Psoas muscle (tissue), 8 donors: ENCODE results near the gene DTNB. TPM values are rescaled to one million over a fixed set of nuclear protein-coding genes. Genes with fewer than 3 reads are reported as not detected.

Source experiments
- ATAC-seq, 4 donors: fragments of 200-7000 bp; cut with Tn5 transposase; one replicate each; pipeline ENCODE4 v1.9.1; 2020; ENCODE audit warnings: moderate library complexity in 3 of 4, mild to moderate bottlenecking in 2 of 4
- DNase-seq, 2 donors: peaks; one replicate each; pipeline ENCODE4 v3.0.0-alpha.2; 2020
- H3K27ac ChIP-seq: fragments of 200-600 bp; one replicate; pipeline ENCODE4 v1.8.0; 2022
- H3K27me3 ChIP-seq, 3 donors: fragments of 200-600 bp in 1 of 3; one replicate each; pipeline versions ENCODE4 v1.6.1 to v1.8.0; 2013 to 2022; ENCODE audit warnings: low read length in 2 of 3, mild to moderate bottlenecking in 2 of 3, moderate library complexity in 1 of 3; ENCODE audit not compliant: insufficient read depth in 3 of 3
- H3K36me3 ChIP-seq, 2 donors: fragments of 200-600 bp in 1 of 2; one replicate each; pipeline versions ENCODE4 v1.6.1 to v1.8.0; 2013 to 2022; ENCODE audit warnings: low read depth in 1 of 2, mild to moderate bottlenecking in 1 of 2, moderate library complexity in 1 of 2; ENCODE audit not compliant: insufficient read depth in 1 of 2
- H3K4me1 ChIP-seq: fragments of 200-600 bp; one replicate; pipeline ENCODE4 v1.8.0; 2022
- H3K4me3 ChIP-seq: fragments of 200-600 bp; one replicate; pipeline ENCODE4 v1.8.0; 2022; ENCODE audit warnings: mild to moderate bottlenecking
- H3K9me3 ChIP-seq: fragments of 200-600 bp; one replicate; pipeline ENCODE4 v1.8.0; 2022
- WGBS, 3 donors: extraction: QIAGEN DNeasy Blood & Tissue Kit; methylation state at CpG; one replicate each; pipeline versions ENCODE4 v1.1.6 to v1.1.7; 2013; 5-methylcytosine and 5-hydroxymethylcytosine counted together
- intact Hi-C, 2 donors: fragments of 100-400 bp; cut with DNase I; formaldehyde crosslinking; loops; one replicate each; pipeline versions ENCODE4 v1.11.0 to v1.14.2; 2022
- polyA plus RNA-seq, 3 donors: library from polyadenylated mRNA; stranded (reverse); fragments of 200-250 nt; gene quantifications; one replicate each; pipeline ENCODE4 v1.2.3, GENCODE V29; 2013
- total RNA-seq, 4 donors: library from RNA; stranded (reverse); fragmentation: NEBNext Ultra II Directional in 2 of 4; extraction: Animal tissue kit (Norgen Biotek cat#: 25700) in 2 of 4; gene quantifications; one replicate each; pipeline versions ENCODE4 v1.2.1 to v1.2.4, GENCODE V29; 2021 to 2023
- TF ChIP-seq, protein P1 (sequence below): fragments of 200-600 bp; IDR thresholded peaks from one replicate; pipeline ENCODE4 v1.8.0; 2022; ENCODE audit warnings: antibody characterized with exemption
- donor health status: healthy with polysubstance abuse.
- donor health status: DM: no; HTN: no; CAD: no; lungs with moderate emphysema.
- donor health status: Bipolar disorder and iron deficiency.
- donor health status: healthy.
- donor health status: DM: yes; HTN: yes; CAD: no.
- donor health status: DM: no; HTN: no; CAD: no.
- donor health status: DM: no; HTN: no; CAD: no.
- donor health status: DM: yes; HTN: yes; CAD: no.

The DTNB gene
- total and polyA plus RNA-seq, 7 donors = 2.3 to 6.3 (median 4.2) TPM

- Histone ChIP-seq H3K9me3 (no peaks in the 10 kb centered on the region), H3K4me1 (no peaks in the 10 kb centered on the region), H3K36me3 (no peaks in the 10 kb centered on the region), H3K4me3 (no peak overlapping the region), H3K27ac (no peak overlapping the region), H3K27me3 (no peaks in the 10 kb centered on the region)
- ATAC-seq = no peak
- no peak for DNase-seq
- 93 to 95% (median 94%) methylated on average over 10 of the region's 10 CpGs for WGBS, 3 donors
- TF ChIP-seq, protein P1, sequence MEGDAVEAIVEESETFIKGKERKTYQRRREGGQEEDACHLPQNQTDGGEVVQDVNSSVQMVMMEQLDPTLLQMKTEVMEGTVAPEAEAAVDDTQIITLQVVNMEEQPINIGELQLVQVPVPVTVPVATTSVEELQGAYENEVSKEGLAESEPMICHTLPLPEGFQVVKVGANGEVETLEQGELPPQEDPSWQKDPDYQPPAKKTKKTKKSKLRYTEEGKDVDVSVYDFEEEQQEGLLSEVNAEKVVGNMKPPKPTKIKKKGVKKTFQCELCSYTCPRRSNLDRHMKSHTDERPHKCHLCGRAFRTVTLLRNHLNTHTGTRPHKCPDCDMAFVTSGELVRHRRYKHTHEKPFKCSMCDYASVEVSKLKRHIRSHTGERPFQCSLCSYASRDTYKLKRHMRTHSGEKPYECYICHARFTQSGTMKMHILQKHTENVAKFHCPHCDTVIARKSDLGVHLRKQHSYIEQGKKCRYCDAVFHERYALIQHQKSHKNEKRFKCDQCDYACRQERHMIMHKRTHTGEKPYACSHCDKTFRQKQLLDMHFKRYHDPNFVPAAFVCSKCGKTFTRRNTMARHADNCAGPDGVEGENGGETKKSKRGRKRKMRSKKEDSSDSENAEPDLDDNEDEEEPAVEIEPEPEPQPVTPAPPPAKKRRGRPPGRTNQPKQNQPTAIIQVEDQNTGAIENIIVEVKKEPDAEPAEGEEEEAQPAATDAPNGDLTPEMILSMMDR = no peak
- intact Hi-C loops = no loop called here
Measured at GRCh38 chr2:25419678-25420242, 253.6 kb downstream of the DTNB start.

DNA sequence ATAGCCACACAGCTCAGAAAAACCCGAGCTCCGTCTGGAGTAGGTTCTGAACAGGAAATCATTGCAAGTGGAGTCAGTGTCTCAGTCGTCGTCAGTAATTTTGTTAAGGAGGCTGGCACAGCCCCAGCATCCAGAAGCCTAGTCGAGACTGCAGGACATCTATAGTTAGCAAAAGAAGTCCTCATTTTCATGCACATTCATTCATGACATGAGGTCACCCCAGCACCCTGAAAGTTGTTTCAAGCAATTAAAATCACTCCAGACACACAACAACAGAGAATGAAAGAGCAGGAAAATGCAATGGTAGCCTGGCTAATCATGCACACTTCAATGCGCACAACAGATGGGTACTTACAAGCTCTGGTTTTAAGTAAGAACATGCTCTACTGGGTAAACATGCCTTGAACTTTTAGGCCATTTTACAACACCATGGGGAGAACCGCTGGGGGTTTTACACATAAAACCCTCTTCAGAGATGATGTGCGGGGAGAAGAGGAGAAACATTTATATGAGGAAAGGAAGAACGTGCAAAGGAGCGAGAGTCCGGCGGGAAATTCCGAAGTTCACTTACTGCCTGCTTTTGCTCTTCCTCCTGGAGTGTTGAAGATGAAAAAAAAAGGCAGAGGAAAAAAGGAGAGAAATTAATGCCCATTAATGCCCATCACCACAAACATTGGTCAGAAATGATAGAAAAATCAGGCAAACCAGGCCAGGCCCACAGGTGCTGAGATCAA, 254.3 kb downstream of the DTNB start:
- no peaks in the 10 kb centered on the region for H3K9me3 ChIP-seq
- no peak for ATAC-seq
- no peak overlapping the region for H3K27ac ChIP-seq
- intact Hi-C loops = no loop called here
- H3K36me3 ChIP-seq = no peaks in the 10 kb centered on the region
- no peaks in the 10 kb centered on the region for H3K4me1 ChIP-seq
- TF ChIP-seq, protein P1 = no peak
- H3K4me3 ChIP-seq = no peak overlapping the region
- no peaks in the 10 kb centered on the region for H3K27me3 ChIP-seq
- WGBS, 3 donors = 80% methylated on average over 13 of the region's 13 CpGs
- no peak for DNase-seq

GRCh38 chr2:25417715-25418369, 255.5 kb downstream of the DTNB start:
- Histone ChIP-seq H3K4me3 (no peak overlapping the region), H3K27ac (no peak overlapping the region), H3K27me3 (no peaks in the 10 kb centered on the region), H3K4me1 (no peaks in the 10 kb centered on the region), H3K36me3 (no peaks in the 10 kb centered on the region), H3K9me3 (no peaks in the 10 kb centered on the region)
- 95 to 99% (median 96%) methylated on average over 6 of the region's 6 CpGs for WGBS, 3 donors
- no peak for DNase-seq
- intact Hi-C loops = no loop called here
- ATAC-seq = no peak
- TF ChIP-seq, protein P1 = no peak

DNA sequence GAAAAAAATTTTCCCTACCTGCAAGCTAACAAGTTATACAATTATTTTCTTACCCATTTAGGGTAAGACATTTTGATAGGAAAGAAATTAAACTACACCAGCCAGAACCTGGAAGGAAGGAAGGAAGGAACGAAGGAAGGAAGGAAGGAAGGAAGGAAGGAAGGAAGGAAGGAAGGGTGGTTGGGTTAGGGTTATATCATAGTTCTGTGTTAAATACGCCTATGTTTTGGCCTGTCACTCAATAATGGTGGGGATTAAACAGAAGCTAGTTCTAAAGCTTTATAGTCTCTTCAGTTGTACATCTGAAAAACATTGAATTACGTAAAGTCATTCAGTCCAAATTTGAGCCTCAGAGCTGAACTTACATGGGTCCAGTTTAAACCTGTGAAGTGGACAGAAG, 256.7 kb downstream of the DTNB start:
- DNase-seq (no peak), ATAC-seq (no peak)
- H3K27me3 ChIP-seq = no peaks in the 10 kb centered on the region
- H3K36me3 ChIP-seq = no peaks in the 10 kb centered on the region
- intact Hi-C loops = no loop called here
- TF ChIP-seq, protein P1 = no peak
- 87 to 95% (median 87%) methylated on average over 3 of the region's 3 CpGs for WGBS, 3 donors
- no peaks in the 10 kb centered on the region for H3K9me3 ChIP-seq
- peaks cover 9% of the 10 kb centered on the region for H3K4me1 ChIP-seq
- no peak overlapping the region for H3K4me3 ChIP-seq
- no peak overlapping the region for H3K27ac ChIP-seq
